NOMO-1 treated with dmso at 0.1 percent for 144 hours (cell line): ENCODE measurements around the gene TP53AIP1.

Source experiments
- DNase-seq: peaks from one replicate; lab custom pipeline; 2025; ENCODE audit not compliant: unreplicated experiment; lab: John Stamatoyannopoulos, UW

Gene TP53AIP1, protein sequence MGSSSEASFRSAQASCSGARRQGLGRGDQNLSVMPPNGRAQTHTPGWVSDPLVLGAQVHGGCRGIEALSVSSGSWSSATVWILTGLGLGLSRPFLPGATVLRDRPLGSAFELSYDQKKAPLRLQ

DNA sequence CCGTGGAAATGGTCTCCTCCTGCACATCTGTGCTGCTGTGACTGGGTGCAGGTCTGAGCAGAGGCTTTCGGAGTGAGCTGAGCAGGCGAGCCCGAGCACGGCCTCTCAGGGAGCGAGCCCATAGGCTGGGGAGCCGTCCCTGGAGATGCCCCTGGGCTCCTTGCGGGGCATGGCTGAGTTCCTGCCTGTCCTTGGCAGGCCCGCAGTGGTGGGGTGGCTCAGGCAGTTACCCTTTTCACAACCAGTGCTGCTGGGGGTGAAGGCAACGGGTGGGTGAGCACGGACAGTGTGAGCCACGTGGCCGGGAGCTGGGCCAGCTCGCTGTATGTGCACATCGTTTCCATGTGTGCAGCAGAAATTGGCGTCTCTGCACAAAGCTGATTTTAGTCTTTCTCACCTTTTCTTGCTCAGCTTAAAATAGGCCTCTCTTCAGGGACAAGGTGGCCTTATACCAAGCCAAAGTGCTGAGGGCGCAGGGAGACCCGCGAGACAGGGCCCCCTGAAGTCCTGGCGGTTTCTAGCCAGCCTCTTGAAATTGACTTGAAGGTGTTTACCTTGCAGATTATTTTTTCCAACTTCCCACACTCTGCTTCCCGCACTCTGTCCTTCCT is at the start of gene TP53AIP1:
TSS of gene TP53AIP1 (minus strand) at position 55 of the 611 bp plus-strand sequence. CDS start 5,053 bp downstream, outside the sequence.
- no peak for DNase-seq

DNA sequence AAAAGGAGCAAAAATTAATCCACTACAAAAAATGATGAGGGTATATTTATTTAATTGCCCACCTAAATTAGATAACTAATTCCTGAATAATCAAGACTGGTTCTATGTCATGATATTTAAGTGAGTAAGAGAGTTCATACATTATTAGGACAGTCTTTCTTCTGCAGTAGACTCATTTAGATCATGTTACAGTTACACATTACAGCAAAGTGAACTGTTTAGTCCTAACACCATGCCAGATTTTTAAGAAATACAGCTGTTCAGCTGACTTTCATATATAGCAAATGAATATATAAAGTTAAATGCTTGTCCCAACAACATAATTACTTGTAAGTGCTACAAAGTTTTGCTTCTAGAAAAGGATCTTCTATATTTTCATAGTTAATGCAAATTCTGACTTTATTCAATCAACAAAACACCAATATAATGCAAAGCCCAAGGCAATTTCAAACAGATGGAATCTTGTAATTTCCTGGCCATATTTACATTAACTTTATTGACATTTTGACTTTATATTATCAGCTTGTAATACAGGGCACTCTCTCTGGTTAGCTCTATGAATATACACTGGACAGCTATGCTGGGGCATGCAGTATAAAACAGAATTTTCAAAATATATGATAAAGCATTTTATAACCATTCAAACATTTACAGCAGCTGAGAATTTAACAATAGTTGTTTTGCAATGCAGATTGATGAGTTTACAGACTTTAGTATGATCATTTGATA is 45.7 kb upstream of the TP53AIP1 start:
- DNase-seq: no peak

DNA sequence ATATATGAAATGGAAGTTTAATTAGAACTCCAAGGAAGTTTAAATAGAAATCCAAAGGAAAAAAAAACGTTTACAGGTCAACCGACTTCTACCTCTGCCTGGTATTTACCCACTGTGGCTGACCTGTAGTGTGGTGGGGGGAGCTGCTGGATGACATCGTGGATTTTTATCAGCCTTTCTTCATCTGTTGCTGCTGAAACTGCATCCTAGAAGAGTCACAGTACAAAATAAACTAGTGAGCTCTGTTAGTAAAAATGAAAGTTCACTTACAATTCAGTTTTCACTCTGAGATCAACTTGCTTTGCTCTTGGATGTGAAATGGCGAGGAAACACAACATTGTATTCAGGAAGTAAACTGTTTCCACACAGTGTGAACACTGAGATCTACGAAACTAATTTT is 43.2 kb upstream of the TP53AIP1 start:
- DNase-seq: no peak

DNA sequence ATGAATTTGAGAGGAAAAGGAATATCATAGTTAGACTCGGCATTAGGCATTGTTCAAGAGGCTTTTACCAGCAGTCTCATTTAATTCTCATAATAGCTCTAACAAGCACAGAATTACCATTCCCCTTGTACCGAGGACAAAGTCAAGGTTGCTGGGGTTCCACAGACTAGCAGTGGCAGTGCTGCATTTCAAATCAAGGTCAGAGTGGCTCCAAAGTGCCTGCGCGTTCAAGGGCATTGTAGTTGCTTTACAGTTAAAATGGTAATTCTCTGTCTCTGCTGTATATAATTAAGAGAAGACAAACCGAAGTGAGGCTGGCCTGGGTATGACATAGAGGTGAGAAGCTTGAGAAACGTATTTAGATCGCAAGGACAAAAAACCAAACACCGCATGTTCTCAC is 40.4 kb upstream of the TP53AIP1 start:
- no peak for DNase-seq

DNA sequence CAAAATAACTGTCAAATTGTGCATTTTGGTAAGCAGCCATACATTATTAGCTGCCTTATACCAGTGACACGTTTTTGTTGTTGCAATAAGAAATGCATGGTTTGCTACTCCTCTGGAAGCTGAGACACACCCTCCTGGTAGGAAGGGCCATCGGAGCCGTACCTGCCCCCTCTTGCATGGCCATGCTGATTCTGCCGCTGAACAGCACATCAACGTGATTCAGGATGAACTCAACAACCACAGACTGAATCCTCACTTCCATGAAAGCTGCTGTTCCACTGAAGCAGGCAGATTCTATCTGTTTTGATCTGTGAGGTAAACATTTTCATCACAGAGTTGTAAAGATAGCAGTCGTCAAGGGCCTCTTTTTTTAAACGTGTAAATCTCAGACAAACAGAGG is 38.6 kb upstream of the TP53AIP1 start:
- DNase-seq: no peak

DNA sequence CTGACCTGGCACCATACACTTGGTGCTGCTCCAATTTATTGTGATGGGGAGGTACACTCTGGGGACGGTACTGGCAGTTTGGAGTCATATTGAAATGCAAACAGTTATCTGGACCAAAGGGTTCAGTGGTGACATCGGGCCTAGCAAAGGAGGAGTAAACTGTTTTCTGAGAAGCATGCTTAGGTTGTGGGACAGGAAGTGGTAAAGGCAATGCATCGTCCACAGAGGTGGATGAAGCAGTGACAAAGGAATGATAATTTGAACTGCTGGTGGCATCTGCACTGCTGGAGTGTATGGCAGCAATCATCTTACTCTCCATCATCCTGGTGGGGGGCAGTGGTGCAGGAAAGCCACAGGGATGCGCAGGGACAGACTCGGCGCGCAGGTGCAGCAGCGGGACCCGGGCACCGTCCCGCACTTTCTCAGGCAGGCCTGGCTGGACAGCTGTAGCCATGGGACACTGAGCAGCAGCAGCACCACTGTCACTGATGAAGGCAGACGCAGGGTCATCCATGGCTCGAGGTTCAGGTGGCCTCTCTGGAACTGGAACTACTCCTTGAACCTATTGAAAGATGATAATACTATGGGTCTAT is 28.0 kb upstream of the TP53AIP1 start:
- DNase-seq: no peak

DNA sequence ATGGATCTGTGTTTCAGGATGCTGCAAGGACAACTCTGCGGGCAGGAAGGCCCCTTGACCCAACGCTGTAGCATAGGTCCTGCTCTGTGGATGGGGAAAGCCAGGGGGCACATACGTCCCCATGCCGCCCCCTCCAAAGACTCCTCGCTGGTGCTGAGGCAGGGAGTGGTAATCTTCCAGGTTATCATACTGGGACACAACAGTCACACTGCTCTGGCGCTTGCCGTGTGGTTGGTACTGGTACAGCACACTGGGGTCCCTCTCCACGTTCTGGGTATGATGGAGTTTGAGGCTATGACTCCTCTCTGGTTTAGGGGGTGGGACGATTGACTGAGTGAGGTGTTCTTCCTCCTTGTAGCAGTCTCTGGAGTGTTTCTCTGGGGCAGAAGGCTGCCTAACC is 26.2 kb upstream of the TP53AIP1 start:
- no peak for DNase-seq

DNA sequence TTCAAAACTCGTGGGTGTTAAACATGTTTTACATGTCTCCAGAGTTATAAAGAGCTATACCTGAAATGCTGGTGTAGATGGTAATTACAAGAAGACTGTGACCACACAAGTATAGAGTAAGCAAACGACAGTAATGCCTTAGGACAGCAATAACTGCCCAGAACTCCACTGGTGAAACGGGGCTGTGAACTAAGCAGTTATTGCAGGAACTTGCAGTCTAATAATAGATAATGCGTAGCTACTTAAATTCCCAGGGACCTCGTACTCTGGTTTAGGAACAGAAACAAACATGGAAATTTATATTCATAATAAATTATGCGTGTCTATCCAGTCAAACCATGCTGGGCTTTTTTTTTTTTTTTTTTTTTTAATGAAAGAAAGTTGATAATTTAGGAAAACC is 24.9 kb upstream of the TP53AIP1 start:
- DNase-seq: no peak

DNA sequence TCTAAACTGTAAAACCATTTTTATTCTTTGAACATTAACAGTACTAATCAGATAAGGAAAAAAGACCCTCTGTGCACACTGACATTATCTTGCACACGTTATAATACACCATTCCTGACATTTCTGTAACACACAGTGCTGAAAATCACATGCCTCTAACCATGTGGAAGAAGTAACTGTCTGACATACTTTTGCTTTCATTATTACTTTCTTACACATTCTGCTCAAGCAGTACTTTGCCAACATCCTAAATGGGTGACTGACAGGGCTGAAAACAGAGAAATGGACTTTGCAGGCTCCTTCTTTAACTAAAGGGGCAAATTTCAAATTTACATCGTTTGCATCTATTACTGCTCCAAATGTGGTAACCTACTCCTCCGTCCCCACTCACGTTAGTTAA is 22.8 kb upstream of the TP53AIP1 start:
- no peak for DNase-seq

DNA sequence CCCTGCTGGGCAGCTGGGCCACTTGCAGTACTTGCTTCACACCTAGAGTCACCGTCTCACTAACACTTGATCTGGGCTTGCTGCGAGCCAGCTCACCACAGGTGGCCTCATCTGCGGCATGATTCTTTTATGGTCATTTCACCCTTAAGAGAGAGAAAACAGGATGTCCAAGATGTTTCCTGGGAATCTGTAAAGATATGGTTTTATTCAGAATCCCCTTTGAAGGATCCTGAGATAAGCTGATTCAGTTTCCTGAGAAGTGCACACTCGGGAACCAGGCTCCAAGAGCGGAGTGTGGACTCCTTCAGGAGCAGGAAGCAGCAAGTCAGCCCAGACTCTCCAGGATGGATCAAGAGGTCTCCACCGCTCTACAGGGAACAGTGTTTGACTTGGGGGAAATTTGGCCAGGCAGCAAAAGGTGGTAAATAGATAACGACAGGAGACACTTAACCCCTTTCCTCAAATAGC is 21.8 kb upstream of the TP53AIP1 start:
- no peak for DNase-seq

DNA sequence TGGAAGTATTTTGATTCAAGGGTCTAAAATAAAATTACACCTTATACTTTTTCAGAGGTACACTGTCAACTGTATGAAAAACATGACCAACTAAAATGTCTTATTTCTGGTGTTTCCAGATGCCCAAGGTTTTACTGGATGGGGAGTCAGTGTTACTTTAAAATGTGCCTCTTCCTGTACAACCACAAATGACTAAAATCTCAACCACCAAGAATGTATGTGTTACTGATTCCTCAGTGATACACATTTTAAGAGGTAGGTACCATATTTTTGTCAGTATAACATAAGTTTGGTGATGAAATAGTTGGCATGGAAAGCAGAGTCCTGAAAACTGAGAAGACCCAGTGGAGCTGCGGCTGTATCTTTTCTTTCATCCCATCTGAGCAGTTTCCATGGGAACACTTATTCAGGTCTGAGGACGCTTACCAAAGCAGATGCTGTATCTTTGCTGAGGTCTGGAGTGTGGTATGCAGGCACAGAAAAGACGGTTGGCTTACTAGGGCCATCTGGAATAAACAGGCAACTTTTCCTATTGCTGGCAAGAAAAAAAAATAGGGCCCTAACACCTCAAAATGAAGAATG is 21.2 kb upstream of the TP53AIP1 start:
- DNase-seq: no peak

DNA sequence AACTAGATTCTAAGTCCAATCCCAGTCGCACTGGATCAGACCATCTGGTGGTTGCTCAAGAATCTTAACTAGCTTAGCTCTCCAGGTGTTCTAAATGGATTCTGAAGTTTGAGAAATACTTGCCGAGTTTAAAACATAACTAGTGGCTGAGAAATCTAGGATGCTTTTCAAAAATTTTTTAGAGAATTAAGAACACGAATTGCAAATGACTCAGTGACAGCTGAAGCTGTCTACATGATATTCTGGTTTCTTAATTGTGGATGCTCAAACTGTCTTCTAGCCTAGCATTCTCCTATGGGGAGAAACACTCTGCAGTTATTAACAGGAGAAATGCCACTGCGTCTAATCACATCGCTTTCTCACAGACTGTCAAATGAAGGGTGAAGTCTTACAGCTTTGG is 20.2 kb upstream of the TP53AIP1 start:
- no peak for DNase-seq

DNA sequence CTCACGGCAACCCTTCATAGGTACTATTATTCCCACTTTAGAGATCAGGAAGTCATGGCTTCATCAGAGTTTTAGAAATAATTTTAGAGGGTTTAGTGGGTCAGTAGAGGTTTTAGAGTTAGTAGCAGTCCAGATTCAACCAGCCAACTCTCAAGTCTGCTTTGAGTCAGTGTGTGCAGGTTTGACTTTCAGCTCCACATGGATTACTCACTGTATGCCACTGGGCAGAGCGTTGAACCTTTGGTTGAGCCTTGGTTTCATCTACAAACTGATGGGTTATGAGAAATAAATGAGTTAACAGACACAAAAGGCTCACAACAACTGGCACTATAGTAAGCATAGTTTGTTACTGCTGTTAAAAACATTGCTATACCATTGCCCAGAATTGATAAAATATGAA is 19.0 kb upstream of the TP53AIP1 start:
- DNase-seq: no peak

DNA sequence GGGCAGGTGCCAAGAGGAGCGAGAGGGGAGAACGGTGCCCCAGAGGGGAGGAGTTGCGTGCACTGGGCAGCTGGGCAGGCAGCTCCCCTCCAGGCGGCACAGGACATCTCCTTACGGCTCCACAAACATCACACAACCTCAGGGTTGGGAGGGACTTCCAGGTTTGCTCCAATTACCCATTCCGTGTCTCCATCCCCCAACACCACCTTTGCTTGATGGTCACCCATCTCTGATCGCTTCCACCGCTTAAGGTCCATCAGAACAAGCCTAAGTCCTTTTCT is 14.5 kb upstream of the TP53AIP1 start:
- no peak for DNase-seq

DNA sequence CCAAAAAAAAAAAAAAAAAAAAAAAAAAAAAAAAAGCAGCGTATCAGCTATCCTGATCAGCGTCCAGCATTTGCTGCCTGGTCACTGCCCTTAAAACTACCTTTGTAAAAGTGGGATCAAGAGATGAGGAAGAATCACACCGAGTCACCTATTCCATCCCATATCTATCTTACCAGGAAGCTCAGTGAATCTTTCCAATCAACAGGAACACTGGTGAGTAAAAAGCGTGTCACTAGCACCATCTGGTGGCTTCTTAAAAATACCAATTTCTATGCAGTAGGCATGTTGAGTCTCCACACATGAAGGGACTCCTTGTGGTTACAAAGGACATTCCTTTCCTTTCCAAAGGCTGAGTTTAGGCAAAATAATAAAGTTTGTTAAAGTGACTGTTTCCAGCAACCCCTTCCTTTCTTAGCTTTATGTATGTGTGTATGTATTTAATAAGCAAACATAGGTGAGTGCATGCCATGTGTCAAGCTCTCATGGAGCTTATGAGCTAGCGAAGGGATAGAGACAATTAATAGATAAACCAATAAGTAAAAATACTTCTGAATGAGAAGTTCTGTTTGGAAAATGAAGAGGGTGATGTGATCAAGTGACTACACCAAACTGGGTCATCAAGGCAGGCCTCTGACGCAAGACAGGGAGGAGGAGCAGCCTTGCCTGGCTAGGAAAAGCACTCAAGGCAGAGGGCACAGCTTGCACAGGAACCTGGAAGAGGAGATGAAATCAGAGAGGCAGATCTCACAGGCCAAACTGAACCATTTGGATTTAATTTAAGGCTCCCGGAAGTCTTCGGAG is 13.9 kb upstream of the TP53AIP1 start:
- no peak for DNase-seq

DNA sequence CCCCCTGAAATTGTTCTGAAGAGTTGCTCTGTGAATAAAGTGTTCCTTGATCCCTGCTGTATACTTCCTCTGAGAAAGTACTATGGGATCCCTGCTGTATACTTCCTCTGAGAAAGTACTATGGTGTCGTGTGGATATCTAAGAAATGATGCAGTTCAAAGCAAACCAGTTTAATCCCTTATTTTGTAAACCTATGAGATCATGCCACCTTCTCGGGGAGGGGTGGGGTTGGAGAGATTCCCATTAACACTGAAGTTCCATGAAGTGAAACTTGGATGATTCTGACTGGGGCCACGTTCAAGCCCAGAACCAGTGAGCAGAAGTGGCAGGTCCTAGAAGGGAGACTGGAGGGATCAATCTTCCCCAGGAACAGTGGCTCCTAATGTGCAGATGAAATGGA is 13.0 kb upstream of the TP53AIP1 start:
- DNase-seq: no peak

DNA sequence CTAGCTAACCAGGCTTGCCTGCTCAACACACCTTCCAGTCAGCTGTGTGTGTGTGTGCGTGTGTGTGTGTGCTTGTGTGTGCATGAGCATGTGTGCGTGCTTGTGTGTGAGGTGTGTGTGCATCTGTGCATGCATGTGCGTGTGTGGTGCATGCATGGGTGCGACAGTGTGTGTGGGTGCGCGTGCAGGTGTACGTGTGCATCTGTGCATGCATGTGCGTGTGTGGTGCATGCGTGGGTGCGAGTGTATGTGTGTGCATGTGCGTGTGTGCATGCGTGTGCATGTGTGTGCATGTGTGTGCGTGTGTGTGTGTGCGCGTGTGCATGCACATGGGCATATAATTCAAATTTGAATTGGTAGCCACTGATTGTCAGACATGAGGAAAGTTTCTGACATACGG is 10.5 kb upstream of the TP53AIP1 start:
- DNase-seq: no peak

DNA sequence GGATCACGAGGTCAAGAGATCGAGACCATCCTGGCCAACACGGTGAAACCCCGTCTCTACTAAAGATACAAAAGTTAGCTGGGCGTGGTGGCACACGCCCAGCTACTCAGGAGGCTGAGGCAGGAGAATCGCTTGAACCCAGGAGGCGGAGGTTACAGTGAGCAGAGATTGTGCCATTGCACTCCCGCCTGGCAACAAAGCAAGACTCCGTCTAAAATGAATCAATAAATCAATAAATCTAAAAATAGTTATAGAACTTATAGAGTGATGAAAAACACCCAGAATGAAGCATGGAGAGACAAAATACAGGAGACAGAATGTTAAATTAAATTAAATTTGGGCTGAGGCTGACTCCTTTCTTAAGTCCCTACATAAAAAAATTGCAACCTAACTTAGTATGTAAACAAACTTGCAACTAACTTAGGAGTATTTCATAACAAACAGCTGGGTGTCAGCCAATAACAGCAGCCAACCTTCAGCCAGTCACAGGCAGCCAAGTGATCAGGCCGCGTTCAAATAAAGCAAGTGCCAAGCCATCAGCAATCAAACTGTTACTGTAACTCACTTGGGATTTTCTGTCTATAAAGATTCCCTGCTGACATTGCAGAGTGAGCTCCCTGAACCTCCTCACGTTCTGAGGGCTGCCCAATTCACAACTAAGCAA is 7.3 kb upstream of the TP53AIP1 start:
- DNase-seq: no peak

DNA sequence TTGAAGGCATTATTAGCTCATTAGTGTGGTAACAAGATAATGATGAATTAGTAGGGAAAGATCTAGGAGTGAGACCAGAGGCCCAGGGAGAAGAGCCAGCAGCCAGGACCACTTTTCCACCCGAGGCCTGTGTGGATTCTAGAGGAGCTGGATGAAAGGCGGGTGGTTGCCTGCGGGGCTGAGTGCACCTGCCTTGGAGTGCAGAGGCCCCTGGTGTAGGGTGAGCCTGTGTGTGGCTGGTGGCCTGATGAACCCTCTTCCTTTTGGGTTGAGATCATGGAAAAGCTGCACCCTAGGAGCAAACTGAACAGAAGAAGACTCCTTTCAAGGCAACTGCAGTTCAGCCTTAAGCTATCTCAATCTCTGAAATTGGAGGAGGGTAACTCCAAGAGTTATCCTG is 5.9 kb upstream of the TP53AIP1 start:
- no peak for DNase-seq

DNA sequence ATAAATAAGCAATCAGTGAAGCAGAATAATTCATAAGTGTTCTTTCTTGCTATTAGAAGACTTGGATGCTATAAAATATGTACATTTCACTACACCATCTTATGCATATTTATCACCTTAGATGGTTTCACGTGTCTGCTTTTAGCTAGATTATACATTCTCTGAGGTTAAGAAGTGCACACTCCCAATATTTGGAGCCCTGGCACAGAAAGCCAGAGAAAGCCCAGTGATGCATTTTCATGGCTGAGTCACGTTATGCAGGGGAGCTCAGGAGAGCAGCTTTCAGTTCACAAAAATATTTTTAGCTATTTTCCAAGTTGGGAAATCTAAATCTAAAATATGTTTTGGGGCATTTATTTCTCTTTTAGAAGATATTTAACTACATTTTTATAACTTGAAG is 5.1 kb upstream of the TP53AIP1 start:
- no peak for DNase-seq

DNA sequence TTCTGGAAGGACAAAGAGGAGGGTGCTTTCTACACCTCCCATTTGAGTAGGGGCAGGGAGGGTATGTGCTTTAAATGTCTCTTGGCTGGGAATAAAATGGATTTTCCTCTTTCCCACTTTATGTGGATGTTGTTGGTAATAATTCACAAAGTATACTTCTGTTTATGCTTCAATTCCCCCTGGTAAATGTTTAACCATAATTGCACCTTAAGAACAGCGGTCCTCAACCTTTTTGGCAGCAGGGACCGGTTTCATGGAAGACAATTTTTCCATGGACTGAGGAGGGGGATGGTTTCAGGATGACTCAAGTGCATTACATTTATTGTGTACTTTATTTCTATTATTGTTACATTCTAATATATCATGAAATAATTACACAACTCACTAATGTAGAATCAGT is 4.0 kb upstream of the TP53AIP1 start:
- no peak for DNase-seq
